Sigmoid colon (tissue), 7 donors: Measurements from ENCODE around the gene SATB2. TPM values are rescaled to one million over a fixed set of nuclear protein-coding genes. Genes with fewer than 3 reads are reported as not detected.

ENCODE experiments used
- DNase-seq: peaks from one replicate; pipeline ENCODE4 v3.0.0-alpha.2; 2019
- H3K27ac ChIP-seq, 4 donors: fragments of 200-600 bp; sonication (generic); one replicate each; pipeline ENCODE4 v1.5.1; 2016 to 2019; ENCODE audit warnings: mild to moderate bottlenecking in 1 of 4
- H3K27me3 ChIP-seq, 3 donors: fragments of 200-600 bp; sonication (generic); one replicate each; pipeline ENCODE4 v1.5.1; 2019; ENCODE audit warnings: mild to moderate bottlenecking in 1 of 3
- H3K36me3 ChIP-seq, 4 donors: fragments of 200-600 bp; sonication (generic); one replicate each; pipeline ENCODE4 v1.5.1; 2016 to 2019
- H3K4me1 ChIP-seq, 4 donors: fragments of 200-600 bp; sonication (generic); one replicate each; pipeline ENCODE4 v1.5.1; 2017 to 2019
- H3K4me3 ChIP-seq, 4 donors: fragments of 200-600 bp; sonication (generic); one replicate each; pipeline ENCODE4 v1.5.1; 2017 to 2019; ENCODE audit warnings: mild to moderate bottlenecking in 2 of 4, moderate library complexity in 1 of 4
- H3K9me3 ChIP-seq, 4 donors: fragments of 200-600 bp in 3 of 4; sonication (generic) in 3 of 4; one replicate each; pipeline versions ENCODE4 v1.5.1 to v1.6.1; 2013 to 2019
- EP300 ChIP-seq, 4 donors: sonication (generic); formaldehyde crosslinking; IDR thresholded peaks; one replicate each; pipeline ENCODE4 v1.6.1; 2017; ENCODE audit warnings: antibody characterized with exemption in 4 of 4
- POLR2A ChIP-seq, 2 donors: fragments of 450-650 bp; IDR thresholded peaks; one replicate each; pipeline ENCODE4 v1.6.1; 2016; ENCODE audit warnings: antibody characterized with exemption in 2 of 2, mild to moderate bottlenecking in 2 of 2, moderate library complexity in 2 of 2
- POLR2AphosphoS5 ChIP-seq, 4 donors: sonication (generic); formaldehyde crosslinking; IDR thresholded peaks; one replicate each; pipeline ENCODE4 v1.6.1; 2017; ENCODE audit warnings: antibody characterized with exemption in 4 of 4
- WGBS, 2 donors: extraction: QIAGEN DNeasy Blood & Tissue Kit; methylation state at CpG; one replicate each; pipeline ENCODE4 v1.1.7; 2013; 5-methylcytosine and 5-hydroxymethylcytosine counted together
- intact Hi-C: fragments of 100-400 bp; cut with DNase I; formaldehyde crosslinking; loops from one replicate; pipeline ENCODE4 v1.15.1; 2023
- polyA plus RNA-seq, 3 donors: library from polyadenylated mRNA; stranded (reverse); fragments of 200-250 nt; gene quantifications; one replicate each; pipeline ENCODE4 v1.2.3, GENCODE V29; 2013
- total RNA-seq, 4 donors: library from RNA; depleted of rRNA; stranded (reverse); fragments of >200 nt; gene quantifications; one replicate each; pipeline ENCODE4 v1.1.0, GENCODE V29; 2016
- TF ChIP-seq, protein P1 (sequence below), 4 experiments: fragments of 450-650 bp in 3 of 4; fragments of 200-600 bp in 1 of 4; IDR thresholded peaks; one replicate each; pipeline ENCODE4 v1.5.1; 2016 to 2019; ENCODE audit warnings: antibody characterized with exemption in 4 of 4, mild to moderate bottlenecking in 3 of 4, moderate library complexity in 2 of 4
- donor health status: healthy with polysubstance abuse.
- donor health status: Bipolar disorder and iron deficiency.
- donor health status: healthy.

Gene SATB2
- total and polyA plus RNA-seq, 7 donors = 0.95 to 43.7 (median 5.8) TPM

DNA sequence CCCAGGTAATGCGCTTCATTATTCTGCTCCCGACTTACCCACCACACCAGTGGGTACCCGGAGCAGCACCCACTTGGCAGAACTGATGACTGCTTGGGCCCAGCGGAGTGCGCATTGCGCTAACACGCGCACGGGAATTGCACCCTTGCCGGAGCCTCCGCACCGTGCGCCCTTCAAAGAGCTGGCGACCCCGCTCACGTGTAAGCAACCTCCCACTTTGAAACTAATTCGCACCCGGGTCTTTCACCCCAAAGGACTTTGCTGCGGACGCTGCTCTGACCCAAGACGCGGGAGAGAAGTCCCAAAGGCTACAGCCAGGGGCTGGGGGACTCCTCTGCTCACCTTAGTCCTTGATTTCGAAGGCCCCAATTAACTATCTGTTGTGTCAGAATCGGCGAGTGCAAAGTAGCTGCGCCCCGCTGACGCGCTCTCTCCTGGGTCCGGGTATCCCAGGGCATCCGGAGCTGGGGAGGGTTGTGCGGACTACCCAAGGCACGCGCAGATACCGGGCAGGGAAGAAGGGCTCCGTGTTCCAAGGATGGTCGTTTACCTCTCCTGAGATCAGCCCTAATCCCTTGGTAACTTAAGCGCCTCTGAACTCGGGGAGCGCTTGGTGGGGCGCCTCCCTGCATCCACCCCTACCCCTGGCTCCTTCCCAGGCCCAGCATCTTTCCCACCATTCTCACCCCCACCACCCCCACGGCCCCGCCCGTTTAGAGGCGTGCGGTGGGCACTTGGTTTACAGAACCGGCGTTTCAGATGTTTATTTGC lies 13.1 kb upstream of the SATB2 start:
- H3K4me1 ChIP-seq = peaks cover 0 to 35% (median 31%) of the 10 kb centered on the region in 4 donors
- H3K27ac ChIP-seq = no peak overlapping the region
- 4 to 5% methylated on average over 48 of the region's 48 CpGs for WGBS, 2 donors
- peaks cover 52 to 93% (median 73%) of the 10 kb centered on the region in 3 donors for H3K27me3 ChIP-seq
- intact Hi-C loops = no loop called here
- no peaks in the 10 kb centered on the region for H3K36me3 ChIP-seq
- peak overlapping the region in 3 of 4 donors; percentile 7 to 11 (median 8) for H3K4me3 ChIP-seq
- H3K9me3 ChIP-seq = no peaks in the 10 kb centered on the region
- TF ChIP-seq, protein P1, sequence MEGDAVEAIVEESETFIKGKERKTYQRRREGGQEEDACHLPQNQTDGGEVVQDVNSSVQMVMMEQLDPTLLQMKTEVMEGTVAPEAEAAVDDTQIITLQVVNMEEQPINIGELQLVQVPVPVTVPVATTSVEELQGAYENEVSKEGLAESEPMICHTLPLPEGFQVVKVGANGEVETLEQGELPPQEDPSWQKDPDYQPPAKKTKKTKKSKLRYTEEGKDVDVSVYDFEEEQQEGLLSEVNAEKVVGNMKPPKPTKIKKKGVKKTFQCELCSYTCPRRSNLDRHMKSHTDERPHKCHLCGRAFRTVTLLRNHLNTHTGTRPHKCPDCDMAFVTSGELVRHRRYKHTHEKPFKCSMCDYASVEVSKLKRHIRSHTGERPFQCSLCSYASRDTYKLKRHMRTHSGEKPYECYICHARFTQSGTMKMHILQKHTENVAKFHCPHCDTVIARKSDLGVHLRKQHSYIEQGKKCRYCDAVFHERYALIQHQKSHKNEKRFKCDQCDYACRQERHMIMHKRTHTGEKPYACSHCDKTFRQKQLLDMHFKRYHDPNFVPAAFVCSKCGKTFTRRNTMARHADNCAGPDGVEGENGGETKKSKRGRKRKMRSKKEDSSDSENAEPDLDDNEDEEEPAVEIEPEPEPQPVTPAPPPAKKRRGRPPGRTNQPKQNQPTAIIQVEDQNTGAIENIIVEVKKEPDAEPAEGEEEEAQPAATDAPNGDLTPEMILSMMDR (IDR thresholded peaks at IDR 0.05) = no peak
- TF ChIP-seq POLR2AphosphoS5 (IDR thresholded peaks at IDR 0.05) (no peak), EP300 (IDR thresholded peaks at IDR 0.05) (no peak), POLR2A (IDR thresholded peaks at IDR 0.05) (no peak)
- DNase-seq = no peak

DNA sequence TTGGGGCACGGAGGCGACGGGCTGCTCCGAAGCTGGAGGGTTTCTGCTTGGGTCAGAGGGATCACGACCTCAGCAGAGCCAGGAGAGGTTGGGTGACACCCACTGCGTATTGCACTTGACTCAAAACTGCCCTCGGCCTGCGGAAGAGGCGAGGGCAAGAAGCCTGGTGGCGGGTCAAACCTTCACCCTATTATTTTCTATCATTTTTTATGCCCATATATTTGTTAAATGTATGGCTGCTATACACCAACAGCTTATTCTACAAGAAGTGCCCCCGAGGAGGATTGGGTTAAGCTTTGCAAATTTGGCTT lies 12.6 kb upstream of the SATB2 start:
- DNase-seq = no peak
- WGBS, 2 donors = 4 to 6% methylated on average over 11 of the region's 11 CpGs
- peaks cover 52 to 98% (median 78%) of the 10 kb centered on the region in 3 donors for H3K27me3 ChIP-seq
- peaks cover 0 to 35% (median 31%) of the 10 kb centered on the region in 4 donors for H3K4me1 ChIP-seq
- no peak for TF ChIP-seq POLR2AphosphoS5 (IDR thresholded peaks at IDR 0.05)
- H3K27ac ChIP-seq = no peak overlapping the region
- H3K9me3 ChIP-seq = no peaks in the 10 kb centered on the region
- no peaks in the 10 kb centered on the region for H3K36me3 ChIP-seq
- H3K4me3 ChIP-seq = no peak overlapping the region
- intact Hi-C loops = no loop called here

DNA sequence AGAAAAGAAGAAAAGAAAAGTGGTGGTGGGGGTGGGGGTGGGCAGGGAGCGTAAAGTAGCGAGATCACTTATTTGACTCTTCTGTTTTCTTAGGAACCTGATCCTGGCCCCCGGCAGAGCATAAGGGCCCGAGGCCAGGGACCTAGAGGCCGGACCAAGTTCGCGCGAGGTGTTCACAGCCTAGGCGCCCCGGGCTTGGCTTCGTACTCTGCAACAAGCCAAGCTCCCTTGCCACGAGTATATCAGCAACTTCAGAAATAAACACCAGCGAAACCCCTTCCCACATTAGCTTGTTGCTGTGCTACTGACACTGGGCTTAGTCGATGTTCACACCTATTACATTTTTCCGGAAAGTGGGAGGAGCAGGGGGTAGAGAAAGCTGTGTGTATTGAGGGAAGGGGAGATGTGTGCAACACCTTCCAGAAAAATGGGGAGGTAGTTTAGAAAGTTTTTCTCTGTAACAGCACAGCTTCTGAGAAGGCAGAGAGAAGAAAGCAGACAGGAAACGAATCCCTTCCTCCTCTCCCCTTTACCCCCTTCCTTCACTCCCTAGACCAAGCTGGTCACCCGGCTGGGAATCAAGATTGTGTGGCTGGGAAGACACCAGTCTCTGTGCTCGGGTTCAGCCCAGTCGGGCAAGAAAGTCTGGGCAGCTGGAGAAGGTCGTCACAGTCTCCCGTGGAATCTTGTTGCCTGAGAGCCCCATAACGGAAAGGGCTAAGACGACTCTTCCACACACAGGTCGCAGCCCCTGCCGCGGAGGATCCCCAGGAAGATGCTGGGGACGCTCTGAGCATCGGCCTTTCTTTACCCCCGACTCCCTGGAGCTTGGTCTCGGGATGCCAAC lies 12.0 kb upstream of the SATB2 start:
- DNase-seq = no peak
- H3K9me3 ChIP-seq = no peaks in the 10 kb centered on the region
- H3K27me3 ChIP-seq = peaks cover 56 to 100% (median 84%) of the 10 kb centered on the region in 3 donors
- no peak for TF ChIP-seq POLR2AphosphoS5 (IDR thresholded peaks at IDR 0.05)
- no peak for TF ChIP-seq POLR2A (IDR thresholded peaks at IDR 0.05)
- TF ChIP-seq, protein P1 (IDR thresholded peaks at IDR 0.05) = no peak
- no peak for TF ChIP-seq EP300 (IDR thresholded peaks at IDR 0.05)
- H3K4me1 ChIP-seq = peaks cover 0 to 37% (median 33%) of the 10 kb centered on the region in 4 donors
- 5 to 6% methylated on average over 30 of the region's 30 CpGs for WGBS, 2 donors
- H3K27ac ChIP-seq = no peak overlapping the region
- intact Hi-C loops = loop anchor here (10.0 kb wide), 2 partner anchors 275 to 1665 kb away; partner anchors contain the start of gene PLCL1
- H3K4me3 ChIP-seq = no peak overlapping the region
- no peaks in the 10 kb centered on the region for H3K36me3 ChIP-seq

DNA sequence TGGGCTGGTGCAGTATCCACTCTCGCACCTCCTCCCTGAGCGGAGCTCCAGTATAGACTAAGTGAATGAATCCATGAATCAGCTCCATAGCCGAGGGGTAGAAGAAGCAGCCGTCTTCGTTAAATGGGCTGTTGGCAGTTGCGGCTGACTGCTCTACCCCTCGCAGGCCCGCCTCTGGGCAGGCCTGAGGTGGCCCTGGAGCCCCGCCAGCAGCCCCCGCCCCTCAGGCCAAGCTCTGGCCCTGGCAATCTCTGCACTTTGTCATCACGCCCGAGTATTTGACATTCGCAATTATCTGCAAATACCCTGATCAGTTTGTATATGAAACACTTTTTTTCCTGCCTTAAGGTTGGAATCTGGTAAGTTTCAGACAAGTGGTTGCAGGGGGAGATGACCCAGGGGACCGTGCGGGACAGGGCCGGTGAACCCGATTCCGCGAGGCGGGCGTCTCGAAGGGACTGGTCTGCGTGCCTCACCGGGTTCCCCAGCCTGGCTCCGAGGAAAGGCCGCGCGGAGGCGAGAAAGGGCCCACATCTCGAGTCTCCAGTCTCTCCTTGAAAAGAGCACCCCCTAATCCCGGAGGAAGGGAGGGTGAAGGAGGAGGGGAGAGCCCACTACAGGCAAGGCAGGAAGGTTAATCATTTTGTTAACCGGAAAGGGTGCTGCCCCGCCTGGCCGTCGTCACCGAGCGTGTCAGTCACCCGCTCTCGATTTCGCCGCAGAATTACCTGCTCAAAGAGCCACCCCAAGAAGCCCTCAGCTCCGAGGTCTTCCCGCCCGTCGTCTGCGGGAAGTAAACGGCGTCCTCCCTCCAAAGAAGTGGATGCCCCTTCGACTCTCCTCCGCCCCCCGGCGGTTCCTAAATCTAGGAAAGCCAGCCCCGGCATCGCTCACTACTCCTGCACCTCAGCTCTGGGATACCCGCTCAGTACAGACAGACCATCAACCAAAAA lies 11.1 kb upstream of the SATB2 start:
- TF ChIP-seq POLR2A (IDR thresholded peaks at IDR 0.05) (peak in 1 of 2 donors; percentile 26), POLR2AphosphoS5 (IDR thresholded peaks at IDR 0.05) (no peak)
- peaks cover 0 to 46% (median 42%) of the 10 kb centered on the region in 4 donors for H3K4me1 ChIP-seq
- DNase-seq = peak; percentile 62
- WGBS, 2 donors = 6 to 7% methylated on average over 55 of the region's 55 CpGs
- H3K27ac ChIP-seq = no peak overlapping the region
- H3K9me3 ChIP-seq = no peaks in the 10 kb centered on the region
- H3K36me3 ChIP-seq = no peaks in the 10 kb centered on the region
- peak overlapping the region in 1 of 4 donors; percentile 15 for H3K4me3 ChIP-seq
- H3K27me3 ChIP-seq = peaks cover 65 to 100% (median 85%) of the 10 kb centered on the region in 3 donors
- intact Hi-C loops = loop anchor here (10.0 kb wide), 2 partner anchors 276 to 1664 kb away; partner anchors contain the start of gene PLCL1
